ENCODE data around the gene DEAF1.

DNA sequence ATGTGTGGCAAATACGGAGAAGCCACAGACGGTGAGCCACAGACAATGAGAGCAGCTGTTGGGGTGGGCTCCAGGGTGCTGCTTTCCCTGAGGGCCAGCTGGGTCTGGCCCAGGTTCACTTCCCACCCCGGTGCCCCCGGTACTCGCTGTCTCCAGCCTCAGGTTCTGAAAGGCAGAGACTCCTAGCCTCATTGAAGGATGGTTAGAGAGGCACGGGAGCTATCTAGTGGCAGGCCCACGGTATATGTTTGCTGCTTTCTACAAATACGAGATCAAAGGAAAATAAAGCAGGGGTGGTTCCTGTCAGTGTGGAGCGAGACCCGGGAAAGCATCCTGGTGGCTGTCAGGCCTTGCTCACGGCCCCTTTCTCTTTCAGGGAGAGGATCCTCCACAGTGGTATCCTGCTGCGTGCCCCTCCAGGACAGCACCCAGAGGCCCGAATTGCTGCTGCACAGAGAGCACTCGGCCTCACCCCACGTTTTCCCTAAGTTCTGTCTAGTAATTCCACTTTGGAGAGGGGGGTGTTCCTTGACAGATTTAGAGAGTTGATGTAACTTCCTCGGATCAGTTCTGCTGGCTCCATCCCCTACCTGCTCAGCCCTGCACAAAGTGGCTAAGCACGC is 3.6 kb upstream of the DEAF1 start:
- TF ChIP-seq, protein P1, sequence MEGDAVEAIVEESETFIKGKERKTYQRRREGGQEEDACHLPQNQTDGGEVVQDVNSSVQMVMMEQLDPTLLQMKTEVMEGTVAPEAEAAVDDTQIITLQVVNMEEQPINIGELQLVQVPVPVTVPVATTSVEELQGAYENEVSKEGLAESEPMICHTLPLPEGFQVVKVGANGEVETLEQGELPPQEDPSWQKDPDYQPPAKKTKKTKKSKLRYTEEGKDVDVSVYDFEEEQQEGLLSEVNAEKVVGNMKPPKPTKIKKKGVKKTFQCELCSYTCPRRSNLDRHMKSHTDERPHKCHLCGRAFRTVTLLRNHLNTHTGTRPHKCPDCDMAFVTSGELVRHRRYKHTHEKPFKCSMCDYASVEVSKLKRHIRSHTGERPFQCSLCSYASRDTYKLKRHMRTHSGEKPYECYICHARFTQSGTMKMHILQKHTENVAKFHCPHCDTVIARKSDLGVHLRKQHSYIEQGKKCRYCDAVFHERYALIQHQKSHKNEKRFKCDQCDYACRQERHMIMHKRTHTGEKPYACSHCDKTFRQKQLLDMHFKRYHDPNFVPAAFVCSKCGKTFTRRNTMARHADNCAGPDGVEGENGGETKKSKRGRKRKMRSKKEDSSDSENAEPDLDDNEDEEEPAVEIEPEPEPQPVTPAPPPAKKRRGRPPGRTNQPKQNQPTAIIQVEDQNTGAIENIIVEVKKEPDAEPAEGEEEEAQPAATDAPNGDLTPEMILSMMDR (IDR thresholded peaks at IDR 0.05), result no peak
- no peak for TF ChIP-seq POLR2AphosphoS5 (IDR thresholded peaks at IDR 0.05)
